Coronary artery (tissue), 2 donors: Measurements from ENCODE around the gene RNF13.

ENCODE experiments used
- DNase-seq: peaks from one replicate; pipeline ENCODE4 v3.0.0-alpha.2; 2017; ENCODE audit warnings: low spot score
- H3K27ac ChIP-seq, 2 donors: fragments of 200-600 bp; sonication (generic); one replicate each; pipeline ENCODE4 v1.5.1; 2016 to 2019
- H3K4me3 ChIP-seq: fragments of 200-600 bp; sonication (generic); 2 replicates; pipeline ENCODE4 v1.5.1; 2016; ENCODE audit warnings: mild to moderate bottlenecking, moderate library complexity
- TF ChIP-seq, protein P1 (sequence below): fragments of 200-600 bp; sonication (generic); IDR thresholded peaks from one replicate; pipeline ENCODE4 v1.5.1; 2019; ENCODE audit warnings: antibody characterized with exemption

Gene RNF13

DNA sequence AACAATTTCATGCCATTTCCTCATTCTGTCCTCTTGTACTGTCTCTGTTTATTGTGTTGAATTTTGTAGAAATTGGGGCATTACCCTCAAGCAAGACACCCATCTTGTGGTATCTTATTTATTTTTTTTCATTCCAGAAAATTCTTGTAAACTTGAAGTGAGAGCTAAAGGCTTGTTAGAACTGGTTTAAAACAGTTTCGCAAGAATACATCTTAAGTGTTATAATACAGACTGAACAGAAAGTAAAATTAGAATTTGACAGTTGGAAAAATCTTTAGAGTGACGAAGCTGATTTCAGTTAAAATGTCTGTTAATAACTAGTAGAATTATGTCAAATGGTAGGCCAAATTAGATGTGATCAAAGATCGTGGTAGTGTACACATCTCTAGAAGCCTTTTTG is 26.9 kb downstream of the RNF13 start:
- Histone ChIP-seq H3K4me3 (no peak overlapping the region), H3K27ac (no peak overlapping the region)
- TF ChIP-seq, protein P1, sequence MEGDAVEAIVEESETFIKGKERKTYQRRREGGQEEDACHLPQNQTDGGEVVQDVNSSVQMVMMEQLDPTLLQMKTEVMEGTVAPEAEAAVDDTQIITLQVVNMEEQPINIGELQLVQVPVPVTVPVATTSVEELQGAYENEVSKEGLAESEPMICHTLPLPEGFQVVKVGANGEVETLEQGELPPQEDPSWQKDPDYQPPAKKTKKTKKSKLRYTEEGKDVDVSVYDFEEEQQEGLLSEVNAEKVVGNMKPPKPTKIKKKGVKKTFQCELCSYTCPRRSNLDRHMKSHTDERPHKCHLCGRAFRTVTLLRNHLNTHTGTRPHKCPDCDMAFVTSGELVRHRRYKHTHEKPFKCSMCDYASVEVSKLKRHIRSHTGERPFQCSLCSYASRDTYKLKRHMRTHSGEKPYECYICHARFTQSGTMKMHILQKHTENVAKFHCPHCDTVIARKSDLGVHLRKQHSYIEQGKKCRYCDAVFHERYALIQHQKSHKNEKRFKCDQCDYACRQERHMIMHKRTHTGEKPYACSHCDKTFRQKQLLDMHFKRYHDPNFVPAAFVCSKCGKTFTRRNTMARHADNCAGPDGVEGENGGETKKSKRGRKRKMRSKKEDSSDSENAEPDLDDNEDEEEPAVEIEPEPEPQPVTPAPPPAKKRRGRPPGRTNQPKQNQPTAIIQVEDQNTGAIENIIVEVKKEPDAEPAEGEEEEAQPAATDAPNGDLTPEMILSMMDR = no peak
- no peak for DNase-seq

DNA sequence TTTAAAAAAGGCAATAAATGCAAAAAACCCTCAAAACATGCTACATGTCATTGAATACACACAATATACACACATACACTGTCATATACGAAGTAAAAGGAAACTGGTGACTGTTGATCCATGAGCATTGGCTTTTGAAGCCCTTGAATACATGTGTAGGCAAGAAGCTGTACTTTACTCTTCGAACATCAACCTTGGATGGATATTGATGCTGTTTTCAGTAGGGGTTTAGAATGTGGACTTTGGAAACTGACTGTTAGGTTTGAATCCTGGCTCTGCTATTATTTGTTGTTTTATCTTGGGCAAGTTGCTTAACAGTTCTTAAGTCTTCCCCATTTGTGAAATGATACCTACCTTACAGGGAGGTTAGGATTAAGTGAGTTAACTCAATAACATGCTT is 30.5 kb downstream of the RNF13 start:
- TF ChIP-seq, protein P1 = no peak
- Histone ChIP-seq H3K27ac (no peak overlapping the region), H3K4me3 (no peak overlapping the region)
- DNase-seq = no peak

DNA sequence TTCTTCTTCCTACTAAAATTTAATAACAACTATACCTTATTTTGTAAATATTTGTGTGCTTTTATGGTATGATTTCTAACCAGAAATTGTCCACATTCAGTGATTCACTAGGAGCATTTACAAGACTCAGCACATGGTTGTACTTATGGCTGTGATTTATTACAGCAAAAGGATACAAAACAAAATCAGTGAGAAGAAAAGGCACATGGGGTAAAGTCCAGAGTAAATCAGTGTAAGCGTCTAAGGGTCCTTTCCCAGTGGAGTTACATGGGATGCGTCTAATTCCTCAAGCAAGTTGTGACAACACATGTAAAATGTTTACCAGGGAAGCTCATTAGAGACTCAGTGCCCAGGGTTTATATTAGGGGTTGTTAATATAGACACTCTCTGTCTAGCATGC is 31.1 kb downstream of the RNF13 start:
- no peak for DNase-seq
- H3K27ac ChIP-seq = no peak overlapping the region
- TF ChIP-seq, protein P1 = no peak
- no peak overlapping the region for H3K4me3 ChIP-seq

GRCh38 chr3:149845570-149846244 is 32.7 kb downstream of the RNF13 start:
- H3K27ac ChIP-seq = no peak overlapping the region
- no peak for DNase-seq
- H3K4me3 ChIP-seq = no peak overlapping the region
- TF ChIP-seq, protein P1 = no peak

GRCh38 chr3:149848238-149848637 is 35.2 kb downstream of the RNF13 start:
- TF ChIP-seq, protein P1 = no peak
- no peak overlapping the region for H3K4me3 ChIP-seq

DNA sequence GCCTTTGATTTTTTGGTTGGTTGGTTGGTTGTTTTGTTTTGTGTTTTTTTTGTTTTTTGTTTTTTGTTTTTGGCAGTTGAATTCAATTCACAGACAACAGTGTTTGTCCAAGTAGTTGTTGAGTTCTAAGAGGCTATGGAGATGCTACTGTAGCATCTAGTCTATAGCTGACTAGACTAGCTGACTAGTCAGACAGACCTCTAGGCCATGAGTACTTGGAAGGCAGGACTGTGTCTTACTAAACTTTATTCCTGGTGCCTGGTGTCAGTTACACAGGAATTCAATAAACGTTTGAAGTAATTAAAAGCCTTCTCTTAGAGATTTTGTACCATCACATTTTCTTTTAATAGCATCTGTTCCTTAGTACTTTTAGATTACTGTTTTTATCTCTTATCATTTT is 35.7 kb downstream of the RNF13 start:
- no peak for DNase-seq
- TF ChIP-seq, protein P1 = no peak
- no peak overlapping the region for H3K4me3 ChIP-seq
- no peak overlapping the region for H3K27ac ChIP-seq

More at GRCh38 chr3:149848238-149848637, 35.2 kb downstream of the RNF13 start:
- H3K27ac ChIP-seq = no peak overlapping the region
- no peak for DNase-seq

- no peak overlapping the region for H3K4me3 ChIP-seq
These were observed 38.0 kb downstream of the RNF13 start for GRCh38 chr3:149850787-149851584.

More at GRCh38 chr3:149850787-149851584, 38.0 kb downstream of the RNF13 start:
- TF ChIP-seq, protein P1 = no peak
- no peak for DNase-seq
- H3K27ac ChIP-seq = no peak overlapping the region
